Lower leg skin (tissue), 4 donors: ENCODE results near the gene EVPL. TPM values are rescaled to one million over a fixed set of nuclear protein-coding genes. Genes with fewer than 3 reads are reported as not detected.

Experiments used
- DNase-seq, 2 donors: peaks; one replicate each; pipeline ENCODE4 v3.0.0-alpha.2; 2019; ENCODE audit warnings: low spot score in 2 of 2
- H3K4me3 ChIP-seq: fragments of 200-600 bp; sonication (generic); 2 replicates; pipeline ENCODE4 v1.5.1; 2017; ENCODE audit warnings: mild to moderate bottlenecking, low read depth; ENCODE audit not compliant: poor library complexity, severe bottlenecking
- POLR2A ChIP-seq, 2 donors: fragments of 450-650 bp; IDR thresholded peaks; one replicate each; pipeline ENCODE4 v1.6.1; 2016 to 2017; ENCODE audit warnings: antibody characterized with exemption in 2 of 2, mild to moderate bottlenecking in 1 of 2, moderate library complexity in 1 of 2
- WGBS, 2 donors: methylation state at CpG; one replicate each; pipeline ENCODE4 v1.1.5; 2018; 5-methylcytosine and 5-hydroxymethylcytosine counted together
- intact Hi-C: fragments of 100-400 bp; cut with DNase I; formaldehyde crosslinking; loops from one replicate; pipeline ENCODE4 v1.15.0; 2023; ENCODE audit warnings: low total_unique reads
- total RNA-seq, 4 donors: library from RNA; depleted of rRNA; stranded (reverse); fragments of >200 nt; gene quantifications; one replicate each; pipeline ENCODE4 v1.1.0, GENCODE V29; 2016
- TF ChIP-seq, protein P1 (sequence below), 3 donors: fragments of 450-650 bp; IDR thresholded peaks; one replicate each; pipeline ENCODE4 v1.5.1; 2016; ENCODE audit warnings: antibody characterized with exemption in 3 of 3, mild to moderate bottlenecking in 3 of 3, moderate library complexity in 2 of 3

EVPL gene
- total RNA-seq, 4 donors from 2014 or later: 285 to 514 (median 315) TPM

DNA sequence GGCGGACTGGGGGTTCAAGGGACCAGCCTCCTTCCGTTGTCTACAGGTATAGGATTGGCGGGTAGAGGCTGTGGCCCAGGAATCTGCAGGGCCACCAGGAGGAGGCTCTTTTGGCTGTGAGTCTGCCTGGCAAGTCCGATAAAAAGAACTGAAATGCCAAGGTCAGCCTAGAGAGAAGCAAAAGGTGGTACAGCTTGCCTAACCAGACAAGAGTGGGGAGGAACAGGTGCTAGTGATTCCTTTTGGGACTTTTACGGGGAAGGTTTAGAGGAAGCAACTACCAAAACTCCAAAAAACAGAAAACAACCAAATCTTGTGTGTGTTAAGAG, 5.6 kb upstream of the EVPL start:
- H3K4me3 ChIP-seq: no peak overlapping the region
- intact Hi-C loops: no loop called here
- TF ChIP-seq, protein P1, sequence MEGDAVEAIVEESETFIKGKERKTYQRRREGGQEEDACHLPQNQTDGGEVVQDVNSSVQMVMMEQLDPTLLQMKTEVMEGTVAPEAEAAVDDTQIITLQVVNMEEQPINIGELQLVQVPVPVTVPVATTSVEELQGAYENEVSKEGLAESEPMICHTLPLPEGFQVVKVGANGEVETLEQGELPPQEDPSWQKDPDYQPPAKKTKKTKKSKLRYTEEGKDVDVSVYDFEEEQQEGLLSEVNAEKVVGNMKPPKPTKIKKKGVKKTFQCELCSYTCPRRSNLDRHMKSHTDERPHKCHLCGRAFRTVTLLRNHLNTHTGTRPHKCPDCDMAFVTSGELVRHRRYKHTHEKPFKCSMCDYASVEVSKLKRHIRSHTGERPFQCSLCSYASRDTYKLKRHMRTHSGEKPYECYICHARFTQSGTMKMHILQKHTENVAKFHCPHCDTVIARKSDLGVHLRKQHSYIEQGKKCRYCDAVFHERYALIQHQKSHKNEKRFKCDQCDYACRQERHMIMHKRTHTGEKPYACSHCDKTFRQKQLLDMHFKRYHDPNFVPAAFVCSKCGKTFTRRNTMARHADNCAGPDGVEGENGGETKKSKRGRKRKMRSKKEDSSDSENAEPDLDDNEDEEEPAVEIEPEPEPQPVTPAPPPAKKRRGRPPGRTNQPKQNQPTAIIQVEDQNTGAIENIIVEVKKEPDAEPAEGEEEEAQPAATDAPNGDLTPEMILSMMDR (IDR thresholded peaks at IDR 0.05): no peak
- no peak for TF ChIP-seq POLR2A (IDR thresholded peaks at IDR 0.05)
- WGBS, 2 donors: 84 to 88% methylated on average over 5 of the region's 5 CpGs
- DNase-seq: no peak

GRCh38 chr17:76032073-76032779, 5.1 kb upstream of the EVPL start:
- 73 to 74% methylated on average over 19 to 20 of the region's 20 CpGs for WGBS, 2 donors
- no peak for DNase-seq
- intact Hi-C loops: no loop called here
- TF ChIP-seq POLR2A (IDR thresholded peaks at IDR 0.05): no peak
- TF ChIP-seq, protein P1 (IDR thresholded peaks at IDR 0.05): no peak
- no peak overlapping the region for H3K4me3 ChIP-seq

GRCh38 chr17:76026714-76027158, 370 bp downstream of the EVPL start:
- TF ChIP-seq, protein P1 (IDR thresholded peaks at IDR 0.05): no peak
- no peak for TF ChIP-seq POLR2A (IDR thresholded peaks at IDR 0.05)
- H3K4me3 ChIP-seq: peak overlapping the region; percentile 46
- 45 to 50% methylated on average over 7 to 13 of the region's 15 CpGs for WGBS, 2 donors
- intact Hi-C loops: no loop called here
- no peak for DNase-seq

- DNase-seq: no peak
- TF ChIP-seq, protein P1 (IDR thresholded peaks at IDR 0.05): no peak
- TF ChIP-seq POLR2A (IDR thresholded peaks at IDR 0.05): no peak
- H3K4me3 ChIP-seq: no peak overlapping the region
- intact Hi-C loops: no loop called here
- WGBS, 2 donors: 53 to 65% methylated on average over 7 to 10 of the region's 12 CpGs
Observed at GRCh38 chr17:76025294-76025693, 1.8 kb downstream of the EVPL start.

- WGBS, 2 donors: 40 to 57% methylated on average over 3 to 7 of the region's 9 CpGs
- intact Hi-C loops: no loop called here
- DNase-seq: no peak
- H3K4me3 ChIP-seq: no peak overlapping the region
- TF ChIP-seq POLR2A (IDR thresholded peaks at IDR 0.05): no peak
- TF ChIP-seq, protein P1 (IDR thresholded peaks at IDR 0.05): no peak
Observed at GRCh38 chr17:76024353-76024752, 2.8 kb downstream of the EVPL start.

GRCh38 chr17:76023900-76024237, 3.2 kb downstream of the EVPL start:
- no peak for DNase-seq
- WGBS, 2 donors: 88 to 92% methylated on average over 9 of the region's 9 CpGs
- TF ChIP-seq, protein P1 (IDR thresholded peaks at IDR 0.05): no peak
- TF ChIP-seq POLR2A (IDR thresholded peaks at IDR 0.05): no peak
- intact Hi-C loops: no loop called here
- H3K4me3 ChIP-seq: no peak overlapping the region
